HG02852 (cell line): ENCODE measurements around the gene IFT43.

Experiments
- ATAC-seq: cut with Tn5 transposase; IDR thresholded peaks from one replicate; pipeline ENCODE4 v1.9.1; 2021; ENCODE audit warnings: mild to moderate bottlenecking, moderate library complexity; ENCODE audit not compliant: unreplicated experiment

Gene IFT43

DNA sequence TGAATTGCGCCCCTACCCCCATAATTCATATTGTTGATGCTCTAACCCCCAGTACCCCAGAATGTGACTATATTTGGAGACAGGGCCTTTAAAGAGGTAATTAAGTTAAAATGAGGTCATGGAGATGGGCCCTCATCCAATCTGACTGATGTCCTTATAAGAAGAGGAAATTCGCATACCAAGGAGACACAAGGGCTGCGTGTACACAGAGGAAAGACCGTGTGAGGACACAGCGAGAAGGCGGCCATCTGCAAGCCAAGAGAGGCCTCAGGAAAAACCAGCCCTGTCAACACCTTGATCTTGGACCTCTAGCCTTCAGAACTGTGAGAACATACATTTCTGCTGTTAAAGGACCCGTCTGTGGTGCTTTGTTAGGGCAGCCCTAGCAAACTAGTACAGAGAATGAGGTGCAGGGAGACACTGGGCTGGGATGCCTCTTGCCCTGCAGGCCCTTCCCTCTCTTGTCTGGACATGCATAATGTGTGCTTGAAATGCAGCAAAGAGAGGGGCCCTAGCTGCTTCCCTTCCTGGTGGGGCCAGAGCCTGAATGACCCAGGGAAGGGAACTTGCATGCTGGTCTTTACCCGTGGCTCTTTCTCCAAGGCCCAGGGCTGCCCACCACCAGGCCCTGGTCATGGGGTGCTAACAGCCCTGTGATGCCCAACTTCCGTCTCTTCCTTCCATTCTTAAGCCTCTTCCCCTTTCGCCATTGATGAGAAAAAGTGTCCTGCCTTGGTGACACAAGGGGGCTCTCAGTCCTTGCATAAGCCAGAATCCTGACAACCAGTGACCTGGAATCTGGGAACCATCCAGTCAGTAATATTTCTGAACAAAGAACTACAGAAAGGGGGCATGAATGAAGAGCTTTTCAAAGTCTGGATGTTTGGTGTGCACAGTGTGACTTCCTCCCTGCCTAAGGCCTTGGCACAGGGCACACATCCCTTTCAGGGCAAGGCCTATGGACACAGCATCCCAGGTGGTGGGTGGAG is 116.1 kb downstream of the IFT43 start:
- ATAC-seq: no peak

DNA sequence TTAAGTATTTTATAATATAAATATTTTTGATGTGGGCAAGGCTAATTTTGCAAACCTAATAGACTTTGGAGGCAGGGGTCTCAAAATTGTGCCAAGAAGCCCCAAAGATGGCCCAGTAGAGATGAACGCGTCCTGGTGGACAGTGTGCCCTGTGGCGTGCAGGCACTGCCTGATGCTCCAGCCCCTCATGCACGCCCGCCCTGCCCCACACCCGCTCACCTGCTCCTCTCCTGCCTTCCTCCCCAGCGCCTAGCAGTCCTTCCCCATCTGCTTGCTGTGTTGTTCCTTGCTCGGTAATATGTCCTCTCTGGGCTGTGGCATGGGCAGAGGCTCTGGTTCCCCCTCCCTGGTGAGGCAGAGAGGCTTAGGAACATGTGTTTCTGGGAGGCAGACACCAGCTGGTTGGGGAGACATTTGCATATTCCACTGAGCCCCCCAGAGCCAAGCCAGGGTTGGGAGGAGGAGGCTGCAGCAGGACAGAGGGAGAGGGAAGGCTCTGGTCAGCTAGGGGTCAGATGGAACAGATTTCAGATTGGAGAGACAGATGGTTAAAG is 119.3 kb downstream of the IFT43 start:
- ATAC-seq: no peak

DNA sequence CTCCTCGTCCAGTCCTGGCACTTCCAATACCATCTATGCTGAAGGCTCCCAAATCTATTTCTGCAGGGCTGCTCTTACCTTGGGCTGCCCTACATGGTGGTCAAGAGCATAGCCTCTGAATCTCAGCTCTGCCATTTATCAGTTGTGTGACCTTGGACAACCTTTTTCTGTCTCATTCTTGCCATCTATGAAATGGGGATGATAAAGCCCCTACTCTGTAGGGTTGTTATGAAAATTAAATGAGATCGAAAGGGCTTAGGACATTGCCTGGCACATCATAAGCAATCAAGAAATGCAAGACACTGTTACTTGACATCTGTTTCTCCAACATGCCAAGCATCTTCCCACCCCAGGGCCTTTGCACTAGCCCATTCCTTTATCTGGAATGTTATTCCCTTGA is 120.6 kb downstream of the IFT43 start:
- no peak for ATAC-seq

- ATAC-seq: no peak
Observed at GRCh38 chr14:76109087-76109880, 123.7 kb downstream of the IFT43 start.

DNA sequence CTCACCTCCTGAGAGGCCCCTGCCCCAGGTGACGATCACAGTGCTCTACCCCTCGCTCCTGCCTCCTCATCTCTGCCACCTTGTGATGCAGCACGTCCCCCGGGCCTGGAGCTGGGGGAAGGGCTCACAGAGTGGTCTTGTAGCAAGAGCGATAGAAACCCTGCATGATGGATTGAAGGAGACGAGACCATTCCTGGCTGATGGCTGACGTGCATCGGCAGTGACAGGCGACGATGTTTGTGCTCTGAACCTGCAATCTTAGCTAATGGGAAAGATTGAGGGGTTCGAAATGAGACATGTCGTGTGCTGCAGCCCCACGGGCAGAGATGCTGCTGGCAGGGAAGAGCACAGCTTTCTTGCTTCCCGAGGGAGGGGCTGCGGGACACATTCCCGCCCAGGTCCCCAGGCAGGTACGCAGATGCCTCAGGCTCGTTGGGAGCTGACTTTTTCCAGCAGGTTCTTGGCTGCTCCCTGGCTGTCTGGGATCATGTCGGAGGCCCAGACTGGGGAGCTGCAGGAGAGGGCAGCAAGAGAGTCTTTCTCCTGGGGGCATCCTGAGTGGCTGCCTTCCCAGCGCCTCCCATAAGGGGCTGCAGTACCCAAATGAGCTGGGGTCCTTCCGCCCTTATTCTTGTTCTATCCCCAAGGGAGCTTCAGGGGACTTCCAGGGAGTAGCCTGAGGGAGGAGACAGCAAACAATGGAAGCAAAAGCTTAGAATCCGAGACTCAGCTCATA is 127.5 kb downstream of the IFT43 start:
- no peak for ATAC-seq

GRCh38 chr14:76113691-76114090 is 128.1 kb downstream of the IFT43 start:
- no peak for ATAC-seq

DNA sequence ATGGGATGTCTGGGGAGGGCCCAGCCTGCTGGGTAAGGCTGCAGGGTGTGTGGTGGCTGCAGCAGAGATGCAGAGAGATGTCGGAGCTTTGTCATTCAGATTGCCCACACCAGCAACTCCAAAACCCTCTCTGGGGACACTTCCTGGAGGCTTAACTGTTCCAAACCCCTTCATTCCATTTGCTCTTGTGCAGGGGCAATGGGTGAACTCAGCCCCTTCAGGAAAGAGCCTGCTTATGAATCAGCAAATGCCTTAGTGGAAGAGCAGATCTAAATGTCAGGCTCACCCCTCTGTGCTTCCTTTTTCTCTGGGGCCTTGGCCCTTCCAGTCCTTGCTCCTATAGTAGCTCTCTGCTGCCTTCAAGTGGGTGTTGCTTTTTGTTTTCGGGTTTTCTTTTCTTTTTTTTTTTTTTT is 129.5 kb downstream of the IFT43 start:
- no peak for ATAC-seq

GRCh38 chr14:76117789-76118484 is 132.4 kb downstream of the IFT43 start:
- ATAC-seq: no peak

DNA sequence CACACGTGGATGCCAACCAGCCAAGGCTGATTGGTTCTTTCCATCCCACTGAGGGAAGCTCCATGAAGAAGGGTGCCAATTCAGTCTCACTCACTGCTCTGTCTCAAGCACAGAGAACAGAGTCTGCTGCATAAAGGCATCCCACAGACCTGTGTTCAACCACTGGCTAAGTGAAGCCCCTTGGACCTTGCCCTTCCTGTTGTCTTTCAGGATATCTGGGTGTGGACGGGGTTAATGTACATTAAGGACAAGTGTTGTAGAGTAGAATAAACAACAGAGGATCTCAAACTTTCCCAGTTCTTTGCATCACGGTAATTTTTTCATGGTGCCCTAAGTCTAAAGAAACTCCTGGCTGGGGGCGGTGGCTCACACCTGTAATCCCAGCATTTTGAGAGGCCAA is 133.0 kb downstream of the IFT43 start:
- no peak for ATAC-seq

GRCh38 chr14:76121089-76121748 is 135.7 kb downstream of the IFT43 start:
- ATAC-seq: no peak

GRCh38 chr14:76123426-76124225 is 138.1 kb downstream of the IFT43 start:
- no peak for ATAC-seq

GRCh38 chr14:76125511-76125910 is 139.9 kb downstream of the IFT43 start:
- ATAC-seq: no peak

DNA sequence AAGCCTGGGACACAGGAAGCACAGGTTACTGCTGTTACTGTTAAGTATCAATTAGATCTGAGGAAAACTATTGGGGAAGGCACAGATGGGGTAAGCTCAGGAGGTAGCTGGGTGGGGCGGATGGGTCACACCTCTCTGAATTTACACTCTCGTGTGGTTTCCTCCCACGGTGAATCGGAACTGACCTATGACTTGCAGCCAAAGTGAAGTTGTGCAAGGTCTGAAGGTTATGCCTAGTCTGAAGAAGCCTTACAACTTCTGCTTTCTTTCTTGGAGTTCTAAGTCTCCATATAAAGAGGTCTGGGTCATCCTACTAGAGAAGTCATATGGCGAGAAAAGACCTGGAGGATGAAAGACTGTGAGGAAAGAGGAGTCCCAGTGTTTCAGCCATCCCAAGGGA is 140.5 kb downstream of the IFT43 start:
- no peak for ATAC-seq

DNA sequence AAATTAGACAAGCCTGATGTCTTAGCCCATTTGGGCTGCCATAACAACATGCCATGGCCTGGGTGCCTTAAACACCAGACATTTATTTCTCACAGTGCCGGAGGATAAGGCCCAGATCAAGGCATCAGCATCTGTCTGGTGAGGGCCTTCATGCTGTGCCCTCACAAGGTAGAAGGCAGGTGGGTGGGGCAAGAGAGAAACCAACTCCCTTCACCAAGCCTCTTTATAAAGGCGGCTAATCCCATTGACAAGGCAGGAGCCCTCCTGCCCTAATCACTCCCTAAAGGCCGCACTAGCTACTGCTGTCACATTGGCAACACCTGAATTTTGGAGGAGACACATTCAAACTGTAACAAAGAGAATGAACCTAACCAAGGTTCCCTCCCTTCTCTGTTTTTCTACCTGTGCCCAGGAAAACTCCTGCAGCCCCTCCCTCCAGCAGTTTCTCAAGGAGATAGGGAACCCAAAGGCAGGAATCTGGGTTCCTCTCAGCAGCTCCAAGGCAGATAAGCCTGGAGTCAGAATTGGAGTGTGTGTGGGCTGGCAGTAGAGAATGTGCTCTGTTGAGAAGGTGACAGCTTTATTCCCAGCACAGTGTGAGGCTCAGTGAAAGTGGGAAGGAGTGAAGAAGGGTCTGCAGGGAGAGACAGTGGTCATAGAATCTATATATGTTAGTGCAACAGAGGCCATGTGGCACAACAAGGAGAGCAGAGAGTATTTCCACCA is 144.5 kb downstream of the IFT43 start:
- ATAC-seq: no peak

GRCh38 chr14:76131071-76131965 is 145.8 kb downstream of the IFT43 start:
- ATAC-seq: no peak

- no peak for ATAC-seq
Observed at GRCh38 chr14:76133103-76133502, 147.5 kb downstream of the IFT43 start.
